Breast epithelium (tissue), 4 donors: ENCODE measurements around the gene GLCE. TPM values are rescaled to one million over a fixed set of nuclear protein-coding genes. Genes with fewer than 3 reads are reported as not detected.

Source experiments
- DNase-seq, 2 donors: peaks; one replicate each; pipeline ENCODE4 v3.0.0-alpha.2; 2019; ENCODE audit warnings: low spot score in 2 of 2
- H3K27ac ChIP-seq, 2 donors: fragments of 200-600 bp; sonication (generic) in 1 of 2; one replicate each; pipeline ENCODE4 v1.5.1; 2016 to 2019; ENCODE audit warnings: mild to moderate bottlenecking in 1 of 2
- H3K27me3 ChIP-seq, 2 donors: fragments of 200-600 bp; sonication (generic) in 1 of 2; one replicate each; pipeline versions ENCODE4 v1.5.1 to v1.6.0; 2017 to 2019; ENCODE audit warnings: control low read depth in 1 of 2, mild to moderate bottlenecking in 1 of 2
- H3K36me3 ChIP-seq: fragments of 200-600 bp; one replicate; pipeline ENCODE4 v1.5.1; 2019
- H3K4me1 ChIP-seq, 2 donors: fragments of 200-600 bp; sonication (generic); one replicate each; pipeline ENCODE4 v1.5.1; 2016 to 2019; ENCODE audit warnings: control low read depth in 1 of 2
- H3K4me3 ChIP-seq, 3 donors: fragments of 200-600 bp; sonication (generic); 1 replicate in 2 of 3; 2 replicates in 1 of 3; pipeline ENCODE4 v1.5.1; 2016 to 2019; ENCODE audit warnings: mild to moderate bottlenecking in 3 of 3, moderate library complexity in 2 of 3
- H3K9me3 ChIP-seq, 2 donors: fragments of 200-600 bp; sonication (generic) in 1 of 2; one replicate each; pipeline ENCODE4 v1.5.1; 2016 to 2019; ENCODE audit warnings: control low read depth in 1 of 2
- POLR2A ChIP-seq: fragments of 450-650 bp; IDR thresholded peaks from one replicate; pipeline ENCODE4 v1.6.1; 2016; ENCODE audit warnings: antibody characterized with exemption, mild to moderate bottlenecking, moderate library complexity
- POLR2AphosphoS5 ChIP-seq, 3 donors: sonication (generic); formaldehyde crosslinking; IDR thresholded peaks; one replicate each; pipeline ENCODE4 v1.6.1; 2017; ENCODE audit warnings: antibody characterized with exemption in 3 of 3
- intact Hi-C: fragments of 100-400 bp; cut with DNase I; formaldehyde crosslinking; loops from one replicate; pipeline ENCODE4 v1.15.1; 2023; ENCODE audit warnings: low total_unique reads
- total RNA-seq, 3 donors: library from RNA; depleted of rRNA; stranded (reverse); fragments of >200 nt; gene quantifications; one replicate each; pipeline ENCODE4 v1.1.0, GENCODE V29; 2016
- TF ChIP-seq, protein P1 (sequence below), 3 donors: fragments of 450-650 bp; IDR thresholded peaks; one replicate each; pipeline ENCODE4 v1.5.1; 2016 to 2017; ENCODE audit warnings: antibody characterized with exemption in 3 of 3, mild to moderate bottlenecking in 3 of 3, moderate library complexity in 3 of 3

The GLCE gene
- total RNA-seq, 3 donors from 2014 or later, result 15.0 to 52.2 (median 28.8) TPM

DNA sequence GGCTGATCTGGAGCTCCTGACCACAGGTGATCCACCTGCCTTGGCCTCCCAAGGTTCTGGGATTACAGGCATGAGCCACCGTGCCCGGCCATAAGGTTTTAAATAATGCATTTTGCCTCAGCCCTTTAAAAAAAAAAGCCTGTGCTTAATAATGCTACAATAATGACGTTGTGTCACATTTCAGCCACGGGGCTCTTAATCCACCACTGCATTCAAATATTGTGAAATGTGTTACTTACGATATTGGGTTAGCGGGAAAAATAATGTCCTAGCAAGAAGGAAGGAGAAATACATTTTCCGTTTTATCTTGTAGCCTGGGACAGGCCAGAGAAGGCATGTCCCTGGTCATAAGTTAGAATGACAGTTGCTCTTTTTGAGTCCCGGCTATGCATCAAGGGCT lies 155.9 kb downstream of the GLCE start:
- Histone ChIP-seq H3K4me3 (no peak overlapping the region), H3K4me1 (no peaks in the 10 kb centered on the region), H3K27me3 (no peaks in the 10 kb centered on the region), H3K27ac (no peak overlapping the region), H3K36me3 (no peaks in the 10 kb centered on the region), H3K9me3 (no peaks in the 10 kb centered on the region)
- DNase-seq, result no peak
- intact Hi-C loops, result loop anchor here (5.0 kb wide), 1 partner anchor 796 kb away; no protein-coding TSS in a partner anchor
- TF ChIP-seq POLR2A (no peak), POLR2AphosphoS5 (IDR thresholded peaks at IDR 0.05) (no peak)
- TF ChIP-seq, protein P1, sequence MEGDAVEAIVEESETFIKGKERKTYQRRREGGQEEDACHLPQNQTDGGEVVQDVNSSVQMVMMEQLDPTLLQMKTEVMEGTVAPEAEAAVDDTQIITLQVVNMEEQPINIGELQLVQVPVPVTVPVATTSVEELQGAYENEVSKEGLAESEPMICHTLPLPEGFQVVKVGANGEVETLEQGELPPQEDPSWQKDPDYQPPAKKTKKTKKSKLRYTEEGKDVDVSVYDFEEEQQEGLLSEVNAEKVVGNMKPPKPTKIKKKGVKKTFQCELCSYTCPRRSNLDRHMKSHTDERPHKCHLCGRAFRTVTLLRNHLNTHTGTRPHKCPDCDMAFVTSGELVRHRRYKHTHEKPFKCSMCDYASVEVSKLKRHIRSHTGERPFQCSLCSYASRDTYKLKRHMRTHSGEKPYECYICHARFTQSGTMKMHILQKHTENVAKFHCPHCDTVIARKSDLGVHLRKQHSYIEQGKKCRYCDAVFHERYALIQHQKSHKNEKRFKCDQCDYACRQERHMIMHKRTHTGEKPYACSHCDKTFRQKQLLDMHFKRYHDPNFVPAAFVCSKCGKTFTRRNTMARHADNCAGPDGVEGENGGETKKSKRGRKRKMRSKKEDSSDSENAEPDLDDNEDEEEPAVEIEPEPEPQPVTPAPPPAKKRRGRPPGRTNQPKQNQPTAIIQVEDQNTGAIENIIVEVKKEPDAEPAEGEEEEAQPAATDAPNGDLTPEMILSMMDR (IDR thresholded peaks at IDR 0.05), result no peak

DNA sequence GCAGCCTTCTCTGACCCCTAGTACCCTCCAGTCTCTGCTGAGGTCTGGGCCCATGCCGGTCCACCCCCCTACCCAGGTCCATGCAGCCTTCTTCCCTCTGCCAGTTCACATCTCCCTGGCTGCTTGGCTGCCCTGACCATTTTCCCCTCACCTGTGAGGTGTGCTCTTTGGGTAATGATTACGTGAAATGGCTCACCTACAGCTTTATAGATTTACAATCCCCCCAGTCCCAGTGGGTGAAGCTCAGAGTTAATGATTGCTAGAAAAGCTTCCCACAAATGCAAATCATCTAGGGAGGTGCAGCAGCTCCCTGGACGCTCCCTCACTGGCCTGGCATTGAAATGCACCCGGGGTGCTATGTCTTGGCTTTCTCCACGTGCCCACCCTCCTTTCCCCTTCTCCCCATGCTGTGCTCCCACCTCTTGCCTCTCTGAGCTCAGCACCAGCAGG lies 157.0 kb downstream of the GLCE start:
- Histone ChIP-seq H3K27me3 (no peaks in the 10 kb centered on the region), H3K9me3 (no peaks in the 10 kb centered on the region), H3K27ac (no peak overlapping the region), H3K4me3 (no peak overlapping the region), H3K4me1 (no peaks in the 10 kb centered on the region), H3K36me3 (no peaks in the 10 kb centered on the region)
- DNase-seq, result no peak
- intact Hi-C loops, result loop anchor here (5.0 kb wide), 1 partner anchor 795 kb away; no protein-coding TSS in a partner anchor
- TF ChIP-seq POLR2AphosphoS5 (IDR thresholded peaks at IDR 0.05) (no peak), POLR2A (no peak)
- TF ChIP-seq, protein P1 (IDR thresholded peaks at IDR 0.05), result no peak

DNA sequence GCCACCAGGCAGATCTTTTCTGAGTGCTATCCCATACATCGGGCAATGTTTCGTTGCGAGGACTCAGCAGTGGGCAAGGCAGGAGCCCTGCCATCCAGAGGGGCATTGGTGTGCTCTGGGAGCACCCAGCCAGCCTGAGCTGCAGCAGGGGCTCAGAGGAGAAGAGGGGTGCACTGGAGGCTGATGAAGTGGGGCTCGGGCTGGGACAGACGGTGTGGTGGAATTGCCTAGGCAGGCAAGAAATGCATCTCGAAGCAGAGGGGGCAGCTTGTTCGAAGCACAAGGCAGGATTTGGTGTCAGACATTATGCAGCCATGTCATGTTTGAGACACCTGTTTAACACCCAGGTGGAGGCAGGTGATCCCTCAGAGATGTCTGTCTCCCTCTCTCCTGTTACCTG lies 157.6 kb downstream of the GLCE start:
- no peak for DNase-seq
- H3K36me3 ChIP-seq, result no peaks in the 10 kb centered on the region
- no peaks in the 10 kb centered on the region for H3K27me3 ChIP-seq
- TF ChIP-seq POLR2A, result no peak
- TF ChIP-seq POLR2AphosphoS5 (IDR thresholded peaks at IDR 0.05), result no peak
- TF ChIP-seq, protein P1 (IDR thresholded peaks at IDR 0.05), result no peak
- intact Hi-C loops, result loop anchor here (5.0 kb wide), 1 partner anchor 794 kb away; no protein-coding TSS in a partner anchor
- H3K4me3 ChIP-seq, result no peak overlapping the region
- H3K9me3 ChIP-seq, result no peaks in the 10 kb centered on the region
- no peak overlapping the region for H3K27ac ChIP-seq
- no peaks in the 10 kb centered on the region for H3K4me1 ChIP-seq

DNA sequence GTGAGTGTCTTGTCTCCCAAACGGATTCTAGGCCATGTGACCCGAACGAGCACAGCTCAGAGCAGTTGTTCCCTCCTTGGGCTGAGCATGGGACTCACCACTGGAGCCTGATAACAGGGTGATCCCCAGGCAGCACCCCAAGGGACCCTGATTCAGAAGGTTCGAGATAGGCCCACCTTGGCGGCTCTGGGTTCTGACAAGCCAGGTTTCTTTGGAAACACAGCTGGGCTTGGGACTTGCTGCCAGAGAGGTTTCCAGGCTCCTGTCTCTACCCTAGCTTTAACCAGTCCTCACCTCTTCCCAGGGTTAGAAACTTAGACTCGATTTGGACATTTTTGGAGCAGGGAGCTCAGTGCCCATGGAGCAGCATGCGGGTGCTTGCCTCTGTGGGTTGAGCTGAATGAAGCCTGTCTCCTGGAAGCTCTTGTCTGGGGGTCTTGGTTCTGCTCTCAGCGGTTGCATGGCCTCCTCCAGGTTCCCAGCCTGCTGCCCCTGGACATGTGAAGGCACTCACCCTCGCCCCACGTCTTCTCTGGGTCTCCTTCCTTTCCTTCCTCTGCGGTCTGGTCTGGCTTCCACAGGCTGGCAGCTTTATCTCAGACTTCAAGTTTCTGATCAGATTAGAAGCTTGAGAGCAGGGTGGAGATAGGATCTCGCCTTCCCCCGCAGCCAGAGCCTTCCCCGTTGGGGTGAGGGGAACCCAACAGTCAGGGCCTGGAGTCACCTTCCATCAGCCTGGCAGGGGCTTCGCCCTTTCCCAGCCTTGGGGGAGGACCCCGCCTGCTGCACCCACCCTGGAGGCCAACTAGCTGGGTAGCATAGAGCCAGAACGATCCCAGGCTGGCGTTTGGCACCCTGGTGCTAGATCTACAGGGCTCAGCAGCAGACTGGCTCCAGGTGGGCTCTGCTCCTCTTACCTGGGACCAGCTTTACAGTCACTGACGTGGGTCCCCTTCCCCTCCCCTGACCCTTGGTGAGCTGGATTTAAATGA lies 159.2 kb downstream of the GLCE start:
- Histone ChIP-seq H3K36me3 (no peaks in the 10 kb centered on the region), H3K9me3 (no peaks in the 10 kb centered on the region), H3K27ac (no peak overlapping the region), H3K4me1 (no peaks in the 10 kb centered on the region), H3K4me3 (no peak overlapping the region), H3K27me3 (no peaks in the 10 kb centered on the region)
- TF ChIP-seq, protein P1 (IDR thresholded peaks at IDR 0.05), result no peak
- no peak for TF ChIP-seq POLR2AphosphoS5 (IDR thresholded peaks at IDR 0.05)
- TF ChIP-seq POLR2A, result no peak
- no peak for DNase-seq
- intact Hi-C loops, result loop anchor here (5.0 kb wide), 1 partner anchor 793 kb away; no protein-coding TSS in a partner anchor
